ENCODE results near the gene CDK14. TPM values are rescaled to one million over a fixed set of nuclear protein-coding genes. Genes with fewer than 3 reads are reported as not detected.

The CDK14 gene
- total RNA-seq, 8 experiments from 2014 or later: 9.9 to 50.5 (median 13.3) TPM

GRCh38 chr7:90821961-90822620, 226.0 kb downstream of the CDK14 start:
- no peak for ATAC-seq (replicated peaks in 6 of 8)
- in situ Hi-C loops (cut with MboI; ENCODE audit: low pct_unique_long_range_greater_than_20kb in 2 of 9, low sequenced_read_pairs in 9 of 9, unreplicated experiment in 9 of 9): no loop called here
- Histone ChIP-seq H3K4me1 (replicated peaks in 1 of 2) (no peaks in the 10 kb centered on the region), H3K27ac (no peak overlapping the region), H3K4me3 (no peak overlapping the region)
- WGBS, 10 experiments: 83 to 100% (median 93%) methylated on average over 1 to 4 of the region's 4 CpGs

- no peak overlapping the region for H3K27ac ChIP-seq
- in situ Hi-C loops (cut with MboI; ENCODE audit: low pct_unique_long_range_greater_than_20kb in 2 of 9, low sequenced_read_pairs in 9 of 9, unreplicated experiment in 9 of 9): no loop called here
- peak in 3 of 8 experiments; percentile 98 to 99 (median 98) for ATAC-seq (replicated peaks in 6 of 8)
- H3K4me1 ChIP-seq (replicated peaks in 1 of 2): no peaks in the 10 kb centered on the region
- WGBS, 10 experiments: 0 to 100% (median 53%) methylated on average over 1 to 5 of the region's 5 CpGs; no CpG with 5 or more reads in 2 of the 10 experiments
- H3K4me3 ChIP-seq: no peak overlapping the region
Observed at GRCh38 chr7:90824386-90825307, 228.5 kb downstream of the CDK14 start.

- in situ Hi-C loops (cut with MboI; ENCODE audit: low pct_unique_long_range_greater_than_20kb in 2 of 9, low sequenced_read_pairs in 9 of 9, unreplicated experiment in 9 of 9): no loop called here
- no peak for ATAC-seq (replicated peaks in 6 of 8)
Observed at GRCh38 chr7:90825779-90826178, 229.7 kb downstream of the CDK14 start.

GRCh38 chr7:90828601-90829000, 232.5 kb downstream of the CDK14 start:
- in situ Hi-C loops (cut with MboI; ENCODE audit: low pct_unique_long_range_greater_than_20kb in 2 of 9, low sequenced_read_pairs in 9 of 9, unreplicated experiment in 9 of 9): no loop called here
- Histone ChIP-seq H3K27ac (no peak overlapping the region), H3K4me3 (no peak overlapping the region), H3K4me1 (replicated peaks in 1 of 2) (no peaks in the 10 kb centered on the region)
- WGBS, 10 experiments: 0 to 100% (median 89%) methylated on average over 1 to 3 of the region's 3 CpGs; no CpG with 5 or more reads in 2 of the 10 experiments
- ATAC-seq (replicated peaks in 6 of 8): no peak

More at GRCh38 chr7:90825779-90826178, 229.7 kb downstream of the CDK14 start:
- 3 to 100% (median 92%) methylated on average over 1 to 2 of the region's 2 CpGs for WGBS, 10 experiments
- Histone ChIP-seq H3K4me3 (no peak overlapping the region), H3K27ac (no peak overlapping the region), H3K4me1 (replicated peaks in 1 of 2) (no peaks in the 10 kb centered on the region)

GRCh38 chr7:90830308-90830707, 234.2 kb downstream of the CDK14 start:
- 0 to 100% (median 59%) methylated on average over 1 to 3 of the region's 3 CpGs; no CpG with 5 or more reads in 3 of the 10 experiments for WGBS, 10 experiments

GRCh38 chr7:90832726-90833125, 236.6 kb downstream of the CDK14 start:
- no peaks in the 10 kb centered on the region for H3K4me1 ChIP-seq (replicated peaks in 1 of 2)
- WGBS, 10 experiments: 83 to 100% (median 100%) methylated on average over 1 to 3 of the region's 3 CpGs; no CpG with 5 or more reads in 1 of the 10 experiments
- H3K4me3 ChIP-seq: no peak overlapping the region
- no peak overlapping the region for H3K27ac ChIP-seq
- ATAC-seq (replicated peaks in 6 of 8): no peak
- in situ Hi-C loops (cut with MboI; ENCODE audit: low pct_unique_long_range_greater_than_20kb in 2 of 9, low sequenced_read_pairs in 9 of 9, unreplicated experiment in 9 of 9): no loop called here

More at GRCh38 chr7:90830308-90830707, 234.2 kb downstream of the CDK14 start:
- Histone ChIP-seq H3K27ac (no peak overlapping the region), H3K4me1 (replicated peaks in 1 of 2) (no peaks in the 10 kb centered on the region), H3K4me3 (no peak overlapping the region)
- peak in 2 of 8 experiments; percentile 75 to 93 for ATAC-seq (replicated peaks in 6 of 8)
- in situ Hi-C loops (cut with MboI; ENCODE audit: low pct_unique_long_range_greater_than_20kb in 2 of 9, low sequenced_read_pairs in 9 of 9, unreplicated experiment in 9 of 9): no loop called here

- Histone ChIP-seq H3K4me3 (no peak overlapping the region), H3K4me1 (replicated peaks in 1 of 2) (no peaks in the 10 kb centered on the region), H3K27ac (no peak overlapping the region)
- no peak for ATAC-seq (replicated peaks in 6 of 8)
- WGBS, 10 experiments: 83 to 100% (median 100%) methylated on average over 1 of the region's 1 CpG; no CpG with 5 or more reads in 1 of the 10 experiments
- in situ Hi-C loops (cut with MboI; ENCODE audit: low pct_unique_long_range_greater_than_20kb in 2 of 9, low sequenced_read_pairs in 9 of 9, unreplicated experiment in 9 of 9): no loop called here
Observed at GRCh38 chr7:90833443-90833842, 237.3 kb downstream of the CDK14 start.

GRCh38 chr7:90834771-90835170, 238.7 kb downstream of the CDK14 start:
- ATAC-seq (replicated peaks in 6 of 8): no peak
- no peak overlapping the region for H3K4me3 ChIP-seq
- in situ Hi-C loops (cut with MboI; ENCODE audit: low pct_unique_long_range_greater_than_20kb in 2 of 9, low sequenced_read_pairs in 9 of 9, unreplicated experiment in 9 of 9): no loop called here
- no peak overlapping the region for H3K27ac ChIP-seq
- H3K4me1 ChIP-seq (replicated peaks in 1 of 2): no peaks in the 10 kb centered on the region
- WGBS, 10 experiments: 38 to 100% (median 78%) methylated on average over 1 to 2 of the region's 2 CpGs

- in situ Hi-C loops (cut with MboI; ENCODE audit: low pct_unique_long_range_greater_than_20kb in 2 of 9, low sequenced_read_pairs in 9 of 9, unreplicated experiment in 9 of 9): no loop called here
- no peak overlapping the region for H3K27ac ChIP-seq
- H3K4me3 ChIP-seq: no peak overlapping the region
- no peak for ATAC-seq (replicated peaks in 6 of 8)
- WGBS, 10 experiments: 83 to 100% (median 88%) methylated on average over 1 of the region's 1 CpG; no CpG with 5 or more reads in 4 of the 10 experiments
- no peaks in the 10 kb centered on the region for H3K4me1 ChIP-seq (replicated peaks in 1 of 2)
Observed at GRCh38 chr7:90835861-90836260, 239.7 kb downstream of the CDK14 start.

GRCh38 chr7:90836937-90837336, 240.8 kb downstream of the CDK14 start:
- in situ Hi-C loops (cut with MboI; ENCODE audit: low pct_unique_long_range_greater_than_20kb in 2 of 9, low sequenced_read_pairs in 9 of 9, unreplicated experiment in 9 of 9): no loop called here
- no peak overlapping the region for H3K4me3 ChIP-seq
- H3K4me1 ChIP-seq (replicated peaks in 1 of 2): no peaks in the 10 kb centered on the region
- ATAC-seq (replicated peaks in 6 of 8): no peak
- no peak overlapping the region for H3K27ac ChIP-seq
- WGBS, 10 experiments: 88 to 100% (median 100%) methylated on average over 1 to 2 of the region's 2 CpGs; no CpG with 5 or more reads in 5 of the 10 experiments

- Histone ChIP-seq H3K27ac (no peak overlapping the region), H3K4me3 (no peak overlapping the region), H3K4me1 (replicated peaks in 1 of 2) (no peaks in the 10 kb centered on the region)
- in situ Hi-C loops (cut with MboI; ENCODE audit: low pct_unique_long_range_greater_than_20kb in 2 of 9, low sequenced_read_pairs in 9 of 9, unreplicated experiment in 9 of 9): no loop called here
- WGBS, 10 experiments: 83 to 100% (median 96%) methylated on average over 1 to 7 of the region's 8 CpGs; no CpG with 5 or more reads in 3 of the 10 experiments
- ATAC-seq (replicated peaks in 6 of 8): no peak
Observed at GRCh38 chr7:90838799-90839198, 242.7 kb downstream of the CDK14 start.

GRCh38 chr7:90839316-90839715, 243.2 kb downstream of the CDK14 start:
- H3K4me3 ChIP-seq: no peak overlapping the region
- 75 to 100% (median 100%) methylated on average over 1 of the region's 1 CpG; no CpG with 5 or more reads in 5 of the 10 experiments for WGBS, 10 experiments
- no peak overlapping the region for H3K27ac ChIP-seq
- in situ Hi-C loops (cut with MboI; ENCODE audit: low pct_unique_long_range_greater_than_20kb in 2 of 9, low sequenced_read_pairs in 9 of 9, unreplicated experiment in 9 of 9): no loop called here
- no peaks in the 10 kb centered on the region for H3K4me1 ChIP-seq (replicated peaks in 1 of 2)
- ATAC-seq (replicated peaks in 6 of 8): no peak

- Histone ChIP-seq H3K4me3 (no peak overlapping the region), H3K4me1 (replicated peaks in 1 of 2) (no peaks in the 10 kb centered on the region), H3K27ac (no peak overlapping the region)
- ATAC-seq (replicated peaks in 6 of 8): no peak
- in situ Hi-C loops (cut with MboI; ENCODE audit: low pct_unique_long_range_greater_than_20kb in 2 of 9, low sequenced_read_pairs in 9 of 9, unreplicated experiment in 9 of 9): no loop called here
- WGBS, 10 experiments: 94 to 100% (median 100%) methylated on average over 1 to 3 of the region's 3 CpGs
Observed at GRCh38 chr7:90839727-90840291, 243.7 kb downstream of the CDK14 start.

All from motor neuron (in vitro differentiated cells).